NCI-H187 treated with DMSO at 0.1 percent for 48 hours (cell line): ENCODE data around the gene SPINK1.
"Not testable (repeated sequence)": the region's sequence is repeated elsewhere in the genome, so short reads cannot be mapped to it uniquely, and the experiment has no call there.

Experiments
- DNase-seq: peaks from one replicate; lab custom pipeline; 2025; lab: John Stamatoyannopoulos, UW

The SPINK1 gene

GRCh38 chr5:147854894-147855773 is 23.7 kb upstream of the SPINK1 start:
- no peak for DNase-seq

GRCh38 chr5:147854331-147854730 is 22.9 kb upstream of the SPINK1 start:
- DNase-seq, result no peak

GRCh38 chr5:147853372-147853987 is 22.0 kb upstream of the SPINK1 start:
- no peak for DNase-seq

- no peak for DNase-seq
These were observed 20.9 kb upstream of the SPINK1 start for GRCh38 chr5:147852365-147852764.

GRCh38 chr5:147851578-147851977 is 20.1 kb upstream of the SPINK1 start:
- no peak for DNase-seq

GRCh38 chr5:147849226-147849625 is 17.8 kb upstream of the SPINK1 start:
- no peak for DNase-seq

- no peak for DNase-seq
These were observed 14.1 kb upstream of the SPINK1 start for GRCh38 chr5:147845618-147846017.

GRCh38 chr5:147844846-147845245 is 13.4 kb upstream of the SPINK1 start:
- DNase-seq, result no peak

GRCh38 chr5:147842869-147843268 is 11.4 kb upstream of the SPINK1 start:
- DNase-seq, result no peak

- DNase-seq, result no peak
These were observed 5.0 kb upstream of the SPINK1 start for GRCh38 chr5:147836439-147836838.

GRCh38 chr5:147835386-147835798 is 3.9 kb upstream of the SPINK1 start:
- DNase-seq, result no peak

GRCh38 chr5:147832541-147832940 is 1.1 kb upstream of the SPINK1 start:
- DNase-seq, result no peak

- no peak for DNase-seq
These were observed 1.4 kb downstream of the SPINK1 start for GRCh38 chr5:147830035-147830434.

GRCh38 chr5:147827017-147827416 is 4.5 kb downstream of the SPINK1 start:
- not testable (repeated sequence) for DNase-seq

GRCh38 chr5:147826361-147826760 is 5.1 kb downstream of the SPINK1 start:
- DNase-seq, result no peak

GRCh38 chr5:147822686-147823491 is 8.6 kb downstream of the SPINK1 start:
- DNase-seq, result peak; percentile 28

- not testable (repeated sequence) for DNase-seq
These were observed 9.2 kb downstream of the SPINK1 start for GRCh38 chr5:147822222-147822621.

- DNase-seq, result no peak
These were observed 9.7 kb downstream of the SPINK1 start for GRCh38 chr5:147821766-147822165.

- DNase-seq, result no peak
These were observed 12.2 kb downstream of the SPINK1 start for GRCh38 chr5:147819261-147819770.

- no peak for DNase-seq
These were observed 13.2 kb downstream of the SPINK1 start for GRCh38 chr5:147818290-147818689.

GRCh38 chr5:147813696-147814095 is 17.8 kb downstream of the SPINK1 start:
- no peak for DNase-seq
